ENCODE results near the gene GDA.
A peak's percentile ranks its signal among the peaks of the same experiment; 100 is the strongest.

GDA gene

DNA sequence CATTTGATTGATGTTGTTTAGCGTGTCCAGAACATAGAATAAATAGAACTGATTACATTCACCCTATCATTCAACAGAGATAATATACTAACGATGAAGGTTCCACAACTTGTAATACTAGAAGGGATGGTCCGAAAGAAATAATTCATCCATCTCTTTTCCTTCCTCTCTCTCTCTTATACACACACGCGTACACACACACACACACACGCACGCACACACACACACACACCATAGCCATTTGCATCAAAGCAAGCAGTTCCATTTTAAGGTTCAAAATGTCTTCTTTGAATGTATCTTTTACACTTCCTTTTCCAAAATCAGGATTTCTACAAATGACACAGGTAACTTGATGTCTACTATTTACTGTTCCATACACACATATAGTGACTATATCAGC is 887 bp downstream of the GDA start:
- no peak for FAIRE-seq

DNA sequence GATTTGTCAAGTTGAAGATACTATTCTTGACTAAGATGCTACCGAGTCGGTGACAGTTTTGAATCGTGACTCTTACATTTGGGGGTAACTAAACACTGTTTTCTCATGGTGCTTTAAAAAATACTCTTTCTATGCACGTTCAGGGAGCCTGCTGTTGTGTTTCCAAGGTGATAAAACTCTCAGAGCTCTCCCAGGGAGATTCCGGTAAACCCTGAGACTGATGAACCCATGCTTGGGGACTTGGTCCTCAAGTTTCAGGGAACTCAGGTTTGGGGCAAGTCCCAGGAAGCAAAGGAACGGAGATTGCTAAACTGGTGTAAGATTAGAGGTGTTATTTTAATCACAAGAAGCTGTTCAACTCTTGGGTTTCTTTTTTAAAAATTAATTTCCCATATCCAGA is 1.4 kb downstream of the GDA start:
- FAIRE-seq (no peak), DNase-seq (ENCODE audit: low spot score) (no peak)

More for the DNA sequence above, 887 bp downstream of the GDA start:
- no peak for DNase-seq (ENCODE audit: low spot score)

DNA sequence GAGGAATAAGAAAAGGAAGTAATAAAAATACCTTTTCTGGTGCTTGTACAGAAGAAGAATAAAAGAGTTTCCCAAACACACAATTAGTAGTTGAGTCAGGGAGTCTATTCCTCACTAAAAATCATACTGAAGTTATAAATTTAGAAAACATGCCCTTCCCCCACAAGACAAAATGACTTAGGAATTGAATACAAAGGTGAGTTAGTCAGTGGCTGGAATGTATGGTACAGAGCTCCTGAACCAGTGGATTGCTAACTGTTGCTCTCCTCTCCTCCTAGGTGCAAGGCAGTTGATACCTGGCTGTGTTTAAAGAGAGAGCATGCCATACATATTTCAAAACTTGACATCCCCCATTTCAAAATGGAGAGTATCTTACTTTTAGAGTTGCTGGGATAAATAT is 1.9 kb downstream of the GDA start:
- DNase-seq (ENCODE audit: low spot score) = no peak

DNA sequence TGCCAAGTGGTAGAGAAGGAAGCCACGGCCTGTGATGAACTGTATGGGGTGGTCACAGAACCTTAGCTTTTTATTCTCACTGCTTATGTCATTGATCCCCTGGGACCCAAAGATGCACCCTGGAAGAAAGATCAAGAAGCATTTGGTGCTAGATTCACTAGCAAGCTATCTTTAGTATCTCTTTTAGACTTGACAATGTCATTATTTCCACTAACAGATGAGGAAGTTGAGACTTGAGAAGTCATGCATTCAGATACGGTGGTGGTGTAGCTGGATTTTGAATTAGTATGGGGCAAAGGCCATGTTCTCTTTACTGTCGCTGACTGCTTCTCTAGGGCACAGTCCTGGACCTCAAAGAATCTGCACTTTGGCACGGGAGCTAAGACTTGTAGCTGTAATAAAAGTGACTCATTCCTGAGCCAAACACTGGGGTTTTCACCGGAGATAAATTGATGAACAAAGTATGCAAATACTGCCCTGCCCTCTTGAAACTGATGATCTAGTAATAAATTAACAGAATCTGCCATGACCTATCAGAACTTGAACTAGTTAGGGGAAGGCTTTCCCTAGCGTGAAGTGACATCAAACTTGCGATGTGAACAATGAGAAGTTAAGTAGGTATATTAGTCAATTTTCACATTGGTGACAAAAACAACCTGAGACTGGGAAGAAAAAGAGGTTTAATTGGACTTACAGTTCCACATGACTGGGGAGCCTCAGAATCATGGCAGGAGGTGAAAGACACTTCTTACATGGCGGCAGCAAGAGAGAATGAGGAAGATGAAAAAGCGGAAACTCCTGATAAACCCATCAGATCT is 5.4 kb downstream of the GDA start:
- DNase-seq (ENCODE audit: low spot score) = peak; percentile 14

More for the DNA sequence above, 1.9 kb downstream of the GDA start:
- FAIRE-seq = no peak

DNA sequence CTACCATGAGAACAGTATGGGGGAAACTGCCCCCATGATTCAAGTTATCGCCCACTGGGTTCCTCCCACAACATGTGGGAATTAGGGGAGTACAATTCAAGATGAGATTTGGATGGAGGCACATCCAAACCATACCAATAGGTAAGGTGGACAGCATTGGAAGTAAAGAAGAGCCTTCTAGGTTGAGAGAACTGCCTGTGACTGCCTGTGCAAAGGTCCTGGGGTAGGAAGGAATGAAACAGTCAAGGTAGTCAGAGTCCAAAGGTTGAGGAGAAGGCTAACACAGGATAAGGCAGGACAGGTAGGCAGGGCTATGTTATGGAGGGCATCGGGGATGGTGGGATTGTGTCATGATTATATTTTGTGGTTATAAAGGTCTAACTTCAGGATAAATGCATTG is 6.1 kb downstream of the GDA start:
- DNase-seq (ENCODE audit: low spot score) (no peak), FAIRE-seq (no peak)

More for the DNA sequence above, 5.4 kb downstream of the GDA start:
- no peak for FAIRE-seq

DNA sequence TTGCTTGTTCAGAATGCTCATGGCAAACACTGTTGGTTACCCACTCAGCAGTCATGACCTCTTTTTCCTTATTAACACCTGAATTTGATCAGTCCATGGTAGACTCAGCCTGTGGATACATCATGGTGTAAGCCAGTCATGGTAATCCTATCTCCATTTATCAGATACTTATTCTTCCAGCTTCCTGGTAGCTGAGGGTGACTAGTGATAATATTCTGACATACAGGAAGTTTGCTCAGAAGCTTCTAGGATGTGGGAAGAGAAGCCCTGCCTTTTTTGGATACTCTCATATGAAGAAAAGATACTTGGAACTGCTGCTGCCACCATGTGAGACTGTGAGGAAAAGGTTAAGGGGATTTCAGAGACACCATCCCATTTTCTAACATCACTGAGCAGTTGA is 7.3 kb downstream of the GDA start:
- DNase-seq (ENCODE audit: low spot score) (no peak), FAIRE-seq (no peak)

DNA sequence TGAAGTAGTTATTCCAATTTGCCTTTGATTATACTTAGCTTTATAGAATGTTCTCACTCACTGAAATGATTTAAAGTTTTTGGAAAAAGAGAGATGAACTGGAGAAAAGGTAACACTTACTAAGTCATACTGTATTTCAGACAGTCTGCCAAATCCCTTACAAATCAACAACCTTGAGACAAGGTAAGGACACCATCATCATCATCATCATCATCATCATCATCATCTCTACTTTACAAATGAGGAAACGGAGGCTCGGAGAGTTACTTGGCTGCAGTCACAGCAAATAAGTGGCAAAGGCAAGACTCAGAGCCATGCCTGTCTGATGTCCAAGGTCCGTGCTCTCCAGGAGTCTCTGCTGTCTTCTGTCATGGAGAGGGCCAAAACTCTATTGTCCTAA is 9.4 kb downstream of the GDA start:
- no peak for DNase-seq (ENCODE audit: low spot score)
- no peak for FAIRE-seq

DNA sequence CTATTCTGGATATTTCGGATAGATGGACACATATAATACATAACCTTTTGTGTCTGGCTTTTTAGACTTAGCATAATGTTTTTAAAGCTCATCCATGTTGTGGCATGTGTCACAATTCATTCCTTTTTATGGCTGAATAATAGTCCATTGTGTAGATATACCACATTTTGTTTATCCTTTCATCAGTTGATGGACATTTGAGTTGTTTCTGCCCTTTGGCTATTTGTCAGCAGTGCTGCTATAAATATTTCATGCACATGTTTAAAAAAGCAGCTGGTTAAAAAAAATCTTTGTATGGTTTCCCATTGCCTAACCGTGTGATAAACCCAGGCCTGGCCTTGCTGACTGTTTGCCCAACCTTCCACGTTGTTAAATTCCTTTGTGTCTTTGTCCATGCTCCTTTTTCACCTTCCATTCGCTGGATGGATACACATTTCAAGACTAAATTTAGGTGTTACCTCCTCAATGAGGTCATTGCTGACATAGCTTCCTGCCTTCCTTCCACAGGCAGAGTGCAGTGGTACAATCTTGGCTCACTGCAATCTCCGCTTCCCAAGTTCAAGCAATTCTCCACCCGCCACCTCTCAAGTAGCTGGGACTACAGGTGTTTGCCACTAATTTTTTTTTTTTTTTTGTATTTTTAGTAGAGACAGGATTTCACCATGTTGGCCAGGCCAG is 11.3 kb downstream of the GDA start:
- no peak for DNase-seq (ENCODE audit: low spot score)
- FAIRE-seq = no peak

DNA sequence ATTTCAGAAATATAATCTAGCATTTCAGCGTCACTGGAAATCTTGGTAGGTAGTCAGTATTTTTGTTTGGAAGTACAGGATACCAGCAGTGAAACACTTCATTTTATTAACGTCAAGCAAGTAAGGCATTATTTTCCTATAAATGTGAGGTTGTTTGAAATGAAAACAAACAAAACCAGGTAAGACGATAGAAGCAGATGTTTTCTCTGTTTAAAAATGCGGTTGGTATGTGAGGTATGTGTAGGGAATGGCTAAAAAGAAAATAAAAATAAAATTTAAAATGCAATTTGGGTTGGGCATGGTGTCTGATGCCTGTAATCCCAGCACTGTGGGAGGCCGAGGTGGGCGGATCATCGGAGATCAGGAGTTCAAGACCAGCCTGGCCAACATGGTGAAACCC is 16.1 kb downstream of the GDA start:
- no peak for DNase-seq (ENCODE audit: low spot score)
- FAIRE-seq = no peak

DNA sequence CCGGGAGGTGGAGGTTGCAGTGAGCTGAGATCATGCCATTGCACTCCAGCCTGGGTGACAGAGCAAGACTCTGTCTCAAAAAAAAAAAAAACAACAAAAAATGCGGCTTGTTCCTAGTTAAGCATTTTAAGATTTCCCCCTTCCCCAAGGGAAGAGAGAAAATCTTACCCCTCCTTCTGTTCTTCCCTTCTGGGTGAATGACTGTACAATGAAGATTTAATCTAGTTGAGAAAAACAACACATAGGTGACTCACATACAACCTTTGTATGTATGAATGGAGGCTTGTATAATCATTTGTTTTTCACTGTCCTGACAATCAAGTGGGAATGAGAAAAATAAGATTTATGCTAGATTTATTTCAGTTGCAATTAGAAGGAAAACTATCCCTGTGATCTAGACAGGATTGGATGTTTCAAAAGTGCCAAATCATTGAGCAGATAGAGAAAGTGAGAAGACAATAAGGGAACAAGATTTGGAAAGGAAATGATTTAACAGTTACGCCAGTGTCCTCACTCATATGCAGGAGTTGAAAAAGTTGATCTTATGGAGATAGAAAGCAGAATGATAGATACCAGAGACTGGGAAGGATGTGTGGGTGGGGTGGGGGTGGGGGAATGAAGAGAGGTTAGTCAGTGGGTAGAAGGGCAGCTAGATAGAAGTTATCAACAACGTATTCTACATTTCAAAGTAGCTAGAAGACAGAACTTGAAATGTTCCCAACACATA is 16.7 kb downstream of the GDA start:
- FAIRE-seq (no peak), DNase-seq (ENCODE audit: low spot score) (no peak)

DNA sequence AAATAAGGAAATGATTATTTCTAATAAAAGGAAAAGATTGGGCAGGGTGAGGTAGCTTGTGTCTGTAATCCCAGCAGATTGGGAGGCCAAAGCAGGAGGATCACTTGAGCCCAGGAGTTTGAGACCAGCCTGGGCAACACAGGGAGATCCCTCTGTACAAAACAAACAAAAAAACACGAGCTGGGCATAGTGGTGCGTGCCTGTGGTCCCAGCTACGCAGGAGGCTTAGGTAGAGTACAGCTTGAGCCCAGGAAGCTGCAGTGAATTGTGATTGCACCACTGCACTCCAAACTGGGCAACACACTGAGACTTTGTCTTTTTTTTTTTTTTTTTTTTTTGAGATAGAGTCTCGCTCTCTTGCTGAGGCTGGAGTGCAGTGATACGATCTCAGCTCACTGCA is 18.8 kb downstream of the GDA start:
- DNase-seq (ENCODE audit: low spot score) = no peak

DNA sequence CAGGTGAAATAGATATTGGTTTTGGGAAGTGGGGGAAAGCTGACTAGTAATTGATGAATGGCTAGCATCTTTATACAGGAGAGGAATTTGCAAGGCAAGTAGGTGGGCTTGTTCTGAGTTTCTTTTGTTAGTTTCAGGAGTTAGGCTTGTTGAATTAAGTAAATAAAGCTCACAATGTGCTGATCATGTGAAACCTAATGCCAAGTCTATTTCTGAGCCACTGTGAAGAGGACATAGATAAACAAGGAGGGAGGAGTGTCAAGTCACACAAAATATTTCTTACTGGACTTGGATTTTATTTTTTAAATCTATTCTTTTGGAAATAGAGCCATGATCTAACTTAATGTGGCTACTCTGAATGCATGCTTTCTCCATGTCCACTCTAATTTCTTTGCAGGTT is 19.9 kb downstream of the GDA start:
- FAIRE-seq (no peak), DNase-seq (ENCODE audit: low spot score) (no peak)

More for the DNA sequence above, 18.8 kb downstream of the GDA start:
- FAIRE-seq = no peak

DNA sequence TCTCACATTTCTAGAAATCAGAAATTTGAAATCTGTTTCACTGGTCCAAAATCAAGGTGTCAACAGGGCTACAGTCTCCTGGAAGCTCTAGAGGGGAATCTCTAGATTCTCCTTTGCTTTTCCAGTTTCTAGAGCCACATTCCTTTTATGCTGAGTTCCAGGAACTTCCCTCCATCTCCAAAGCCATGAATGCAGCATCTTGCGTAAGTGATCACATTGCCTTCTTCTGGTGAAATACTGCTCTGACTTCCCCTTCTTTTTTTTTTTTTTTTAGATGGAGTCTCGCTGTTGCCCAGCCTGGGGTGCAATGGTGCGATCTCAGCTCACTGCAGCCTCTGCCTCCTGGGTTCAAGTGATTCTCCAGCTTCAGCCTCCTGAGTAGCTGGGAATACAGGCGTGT is 23.8 kb downstream of the GDA start:
- FAIRE-seq (no peak), DNase-seq (ENCODE audit: low spot score) (no peak)

DNA sequence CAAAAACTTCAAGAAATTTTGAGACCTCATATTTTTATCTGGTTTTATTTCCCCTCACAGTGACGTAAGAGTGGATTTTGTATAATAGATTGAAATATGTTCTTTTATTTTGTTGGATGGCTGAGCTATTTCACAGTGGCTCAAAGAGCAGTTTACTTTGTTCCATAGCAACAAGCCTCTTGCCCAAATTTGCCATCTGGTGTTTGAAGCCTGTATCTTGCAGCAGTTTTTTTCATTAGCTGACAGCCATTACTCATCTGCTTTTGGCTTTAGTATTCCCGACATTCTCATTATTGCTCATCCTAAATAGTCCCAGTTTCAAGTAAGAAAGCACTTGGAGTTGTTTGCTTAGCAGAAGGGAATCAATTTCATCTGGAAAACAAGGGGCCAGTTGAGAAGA is 36.3 kb downstream of the GDA start:
- DNase-seq (ENCODE audit: low spot score) = no peak
- no peak for FAIRE-seq

DNA sequence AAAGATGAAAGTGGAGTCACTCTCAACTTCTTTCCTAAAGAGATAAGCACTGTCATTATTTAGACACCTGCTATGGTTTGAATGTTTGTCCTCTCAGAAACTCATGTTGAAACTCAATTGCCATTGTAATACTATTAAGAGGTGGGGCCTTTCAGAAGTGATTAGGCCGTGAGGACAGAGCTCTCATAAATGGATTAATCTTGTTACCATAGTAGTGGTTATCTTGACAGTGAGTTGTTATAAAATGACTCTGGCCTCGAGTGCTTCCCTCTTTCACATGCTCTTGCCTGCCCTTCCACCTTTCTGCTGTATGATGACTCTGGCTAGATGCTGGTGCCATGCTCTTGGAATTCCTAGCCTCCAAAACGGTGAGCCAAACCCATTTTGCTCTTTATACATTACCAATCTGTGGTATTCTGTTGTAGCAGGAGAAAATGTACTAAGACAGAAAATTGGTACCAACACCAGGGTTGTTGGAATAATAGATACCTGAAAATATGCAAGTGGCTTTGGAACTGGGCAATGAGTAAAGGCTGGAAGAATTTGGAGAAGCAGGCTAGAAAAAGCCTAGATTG is 38.0 kb downstream of the GDA start:
- DNase-seq (ENCODE audit: low spot score) (no peak), FAIRE-seq (no peak)

DNA sequence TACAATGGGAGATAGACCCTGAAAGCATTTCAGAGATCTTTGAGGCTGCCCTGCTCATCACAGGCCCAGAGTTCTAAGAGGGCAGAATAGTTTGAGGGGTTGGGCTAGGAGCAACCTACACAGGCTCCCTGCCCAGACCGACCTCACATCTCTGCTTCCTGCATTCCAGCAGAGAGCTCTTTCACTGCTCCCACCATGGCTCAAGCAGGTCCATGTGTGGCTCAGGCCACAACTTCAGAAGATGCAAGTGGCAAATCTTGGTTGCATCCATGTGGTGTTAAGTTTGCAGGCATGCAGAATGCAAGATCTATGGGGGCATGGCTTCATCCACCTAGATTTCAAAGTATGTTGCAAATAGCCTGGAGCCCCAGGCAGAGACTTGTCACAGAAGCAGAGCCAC is 39.0 kb downstream of the GDA start:
- no peak for DNase-seq (ENCODE audit: low spot score)
- FAIRE-seq = no peak

DNA sequence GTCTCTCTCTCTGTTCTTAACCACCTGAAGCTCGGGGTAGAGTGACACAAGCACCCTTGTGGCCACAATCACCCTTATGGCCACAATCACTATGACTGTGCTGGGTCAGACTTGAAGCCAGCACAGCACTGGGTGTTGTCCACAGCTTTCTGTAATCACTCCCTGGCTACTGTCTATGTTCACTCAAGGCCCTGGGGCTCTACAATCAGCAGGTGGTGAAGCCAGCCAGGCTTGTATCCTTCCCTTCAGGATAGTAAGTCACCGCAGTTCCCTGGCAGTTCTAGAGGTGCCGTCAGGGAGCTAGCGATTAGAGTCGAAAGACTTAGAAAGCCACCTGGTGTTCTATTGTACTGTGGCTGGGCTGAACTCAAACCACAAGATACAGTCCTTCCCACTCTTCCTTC is 44.2 kb downstream of the GDA start:
- no peak for FAIRE-seq
- no peak for DNase-seq (ENCODE audit: low spot score)

DNA sequence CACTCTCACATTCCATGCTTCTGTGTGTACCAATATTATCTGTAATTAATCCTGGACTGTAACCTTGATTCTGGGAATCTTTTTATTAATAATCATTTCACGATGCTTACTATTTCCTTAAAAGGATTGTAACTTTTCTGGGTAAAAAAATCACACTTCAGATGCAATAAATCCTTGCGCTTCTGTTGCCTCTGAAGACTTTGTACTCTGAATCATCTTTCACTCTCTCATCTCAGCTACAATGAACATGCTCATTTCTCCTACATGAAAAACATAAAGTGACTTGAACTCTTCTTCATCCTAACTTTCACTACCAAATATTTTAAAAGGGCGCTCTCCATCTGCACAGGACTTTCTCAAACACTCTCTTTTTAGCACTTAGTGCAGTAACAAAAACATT is 50.0 kb downstream of the GDA start:
- FAIRE-seq = no peak

DNA sequence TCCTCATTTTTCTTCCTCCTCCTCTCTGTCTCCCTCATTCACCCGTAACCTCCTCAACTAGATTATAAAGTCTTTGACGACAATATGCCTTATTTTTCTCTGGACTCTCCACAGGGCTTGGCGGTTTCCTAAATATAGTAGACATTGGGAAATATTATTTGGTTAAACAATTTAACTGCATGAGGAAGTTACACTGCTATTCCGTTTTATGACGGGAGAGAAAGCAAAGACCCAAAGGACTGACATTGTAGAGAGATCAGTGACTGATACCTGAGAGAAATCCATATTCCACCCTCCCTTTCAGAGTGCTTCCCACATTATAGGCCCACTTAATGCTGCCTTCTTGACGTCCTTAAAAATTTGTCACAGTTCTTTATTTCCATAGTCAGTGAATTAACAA is 51.2 kb downstream of the GDA start:
- FAIRE-seq (no peak), DNase-seq (ENCODE audit: low spot score) (no peak)

More for the DNA sequence above, 50.0 kb downstream of the GDA start:
- DNase-seq (ENCODE audit: low spot score) = no peak

DNA sequence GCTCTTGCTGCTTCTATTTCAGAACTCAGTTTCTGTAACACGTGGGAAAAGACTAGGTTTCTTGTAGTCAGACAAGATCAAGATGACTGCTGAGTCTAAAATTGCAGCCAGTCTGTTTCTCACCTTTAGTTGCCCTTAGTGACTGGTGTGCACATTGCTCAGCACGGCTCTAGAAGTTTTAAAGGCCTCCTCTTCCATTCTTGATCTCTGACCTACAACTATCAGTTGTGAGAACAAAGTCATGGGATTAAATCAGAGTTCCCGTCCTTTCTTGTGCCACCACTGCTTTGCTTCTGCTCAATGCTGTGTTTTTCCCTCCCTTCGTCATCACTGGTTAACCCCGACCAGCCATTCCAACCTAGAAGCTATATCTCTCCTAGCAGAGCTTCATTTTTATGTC is 52.8 kb downstream of the GDA start:
- DNase-seq (ENCODE audit: low spot score) (no peak), FAIRE-seq (no peak)

DNA sequence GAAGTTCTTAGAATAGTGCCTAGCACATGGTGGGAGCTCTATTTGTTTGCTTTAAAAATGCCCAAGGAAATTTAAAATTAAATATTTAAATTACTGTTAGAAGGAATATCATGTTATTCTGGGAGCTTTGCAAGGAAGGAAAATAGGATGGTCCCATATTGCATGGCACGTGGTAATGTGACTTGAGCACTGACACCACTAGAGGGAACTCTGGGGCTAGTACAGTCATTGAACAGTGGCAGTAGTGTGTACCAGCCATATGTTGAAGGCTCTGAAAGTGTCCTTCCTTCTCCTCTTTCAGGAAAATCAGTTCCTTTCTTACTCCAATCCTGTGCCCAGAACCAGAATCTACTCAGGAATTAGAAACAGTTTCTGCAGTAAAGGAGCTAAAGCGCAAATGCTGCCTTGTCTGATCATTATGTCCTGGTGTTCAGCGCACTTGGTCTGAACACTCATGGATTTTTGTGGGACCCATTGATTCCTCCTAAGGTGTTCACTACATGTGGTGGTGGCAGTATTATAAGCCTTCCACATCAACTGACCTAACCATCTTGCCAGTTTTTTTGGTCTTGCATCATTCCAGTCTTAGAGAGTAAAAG is 54.1 kb downstream of the GDA start:
- DNase-seq (ENCODE audit: low spot score) = peak; percentile 28

DNA sequence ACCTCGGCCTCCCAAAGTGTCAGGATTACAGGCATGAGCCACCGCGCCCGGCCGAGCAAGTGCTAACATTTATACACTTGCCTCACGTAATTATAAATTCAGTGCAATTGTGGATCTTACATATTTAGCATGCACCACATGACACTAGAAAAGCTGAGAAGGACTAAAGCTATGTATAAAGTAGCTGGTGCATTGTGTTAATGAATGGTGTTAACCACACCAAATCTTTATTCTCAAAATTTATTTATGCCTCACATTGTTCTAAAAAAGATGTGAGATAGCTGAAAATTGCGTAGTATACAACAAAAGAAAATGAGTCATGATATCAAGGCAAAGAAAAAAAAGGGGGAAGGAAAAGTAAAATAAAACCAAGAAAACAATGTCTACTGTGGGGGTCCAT is 54.8 kb downstream of the GDA start:
- DNase-seq (ENCODE audit: low spot score) (no peak), FAIRE-seq (no peak)

More for the DNA sequence above, 54.1 kb downstream of the GDA start:
- peak; percentile 65 for FAIRE-seq
